GM21528 (cell line): ENCODE data around the gene CAPN9.
"Not testable (repeated sequence)": the region's sequence is repeated elsewhere in the genome, so short reads cannot be mapped to it uniquely, and the experiment has no call there.

ENCODE experiments used
- ATAC-seq: cut with Tn5 transposase; IDR thresholded peaks from one replicate; pipeline ENCODE4 v1.9.1; 2021; ENCODE audit warnings: mild to moderate bottlenecking, moderate library complexity; ENCODE audit not compliant: unreplicated experiment, low FRiP score

Gene CAPN9

GRCh38 chr1:230842801-230843200 lies 95.6 kb downstream of the CAPN9 start:
- ATAC-seq, result no peak

- no peak for ATAC-seq
Measured at GRCh38 chr1:230843503-230844309, 96.5 kb downstream of the CAPN9 start.

- ATAC-seq, result no peak
Measured at GRCh38 chr1:230844561-230844960, 97.4 kb downstream of the CAPN9 start.

GRCh38 chr1:230845184-230845583 lies 98.0 kb downstream of the CAPN9 start:
- ATAC-seq, result not testable (repeated sequence)

- ATAC-seq, result no peak
Measured at GRCh38 chr1:230848235-230848634, 101.0 kb downstream of the CAPN9 start.

GRCh38 chr1:230849451-230850224 lies 102.5 kb downstream of the CAPN9 start:
- no peak for ATAC-seq

- no peak for ATAC-seq
Measured at GRCh38 chr1:230850547-230850946, 103.4 kb downstream of the CAPN9 start.

- no peak for ATAC-seq
Measured at GRCh38 chr1:230851291-230851691, 104.1 kb downstream of the CAPN9 start.
